Peyer's patch (tissue), 4 donors: ENCODE results near the gene PBX1.

ENCODE experiments used
- POLR2A ChIP-seq, 2 donors: fragments of 450-650 bp; IDR thresholded peaks; one replicate each; pipeline ENCODE4 v1.5.1; 2017; ENCODE audit warnings: antibody characterized with exemption in 2 of 2, mild to moderate bottlenecking in 2 of 2, moderate library complexity in 2 of 2
- TF ChIP-seq, protein P1 (sequence below), 6 experiments: fragments of 450-650 bp in 4 of 6; fragments of 200-600 bp in 2 of 6; sonication (generic) in 1 of 6; IDR thresholded peaks; one replicate each; pipeline ENCODE4 v1.5.1; 2017 to 2019; ENCODE audit warnings: antibody characterized with exemption in 6 of 6, mild to moderate bottlenecking in 3 of 6, moderate library complexity in 1 of 6

DNA sequence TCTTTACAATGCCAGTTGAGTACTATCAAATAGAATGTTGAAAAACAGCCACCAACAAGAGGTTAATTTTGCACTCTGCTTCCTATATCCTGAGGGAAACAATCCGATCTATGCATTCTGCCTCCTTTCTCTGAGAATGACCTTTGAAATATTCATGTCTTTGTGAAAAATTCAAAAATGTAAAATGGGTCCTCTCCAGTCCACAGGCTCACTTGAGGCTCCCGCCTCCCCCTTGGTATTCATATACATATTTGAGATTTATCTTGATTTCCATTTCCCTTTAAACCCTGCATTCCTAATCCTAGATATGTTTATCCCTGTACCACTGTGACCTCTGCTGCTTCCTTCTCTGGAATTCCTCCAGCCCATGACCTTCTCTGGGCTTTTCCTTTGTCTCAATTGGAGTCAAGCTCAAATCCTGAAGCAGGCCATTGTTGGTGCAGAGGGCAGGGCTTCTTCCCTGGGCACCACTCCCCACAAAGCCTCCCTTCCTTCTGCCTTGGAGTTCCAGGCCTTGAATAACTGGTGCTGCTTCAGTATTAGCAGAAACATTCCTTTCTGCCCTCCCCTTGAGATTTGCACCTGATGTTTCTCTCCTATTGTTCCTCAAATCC lies 296.8 kb downstream of the PBX1 start:
- TF ChIP-seq, protein P1, sequence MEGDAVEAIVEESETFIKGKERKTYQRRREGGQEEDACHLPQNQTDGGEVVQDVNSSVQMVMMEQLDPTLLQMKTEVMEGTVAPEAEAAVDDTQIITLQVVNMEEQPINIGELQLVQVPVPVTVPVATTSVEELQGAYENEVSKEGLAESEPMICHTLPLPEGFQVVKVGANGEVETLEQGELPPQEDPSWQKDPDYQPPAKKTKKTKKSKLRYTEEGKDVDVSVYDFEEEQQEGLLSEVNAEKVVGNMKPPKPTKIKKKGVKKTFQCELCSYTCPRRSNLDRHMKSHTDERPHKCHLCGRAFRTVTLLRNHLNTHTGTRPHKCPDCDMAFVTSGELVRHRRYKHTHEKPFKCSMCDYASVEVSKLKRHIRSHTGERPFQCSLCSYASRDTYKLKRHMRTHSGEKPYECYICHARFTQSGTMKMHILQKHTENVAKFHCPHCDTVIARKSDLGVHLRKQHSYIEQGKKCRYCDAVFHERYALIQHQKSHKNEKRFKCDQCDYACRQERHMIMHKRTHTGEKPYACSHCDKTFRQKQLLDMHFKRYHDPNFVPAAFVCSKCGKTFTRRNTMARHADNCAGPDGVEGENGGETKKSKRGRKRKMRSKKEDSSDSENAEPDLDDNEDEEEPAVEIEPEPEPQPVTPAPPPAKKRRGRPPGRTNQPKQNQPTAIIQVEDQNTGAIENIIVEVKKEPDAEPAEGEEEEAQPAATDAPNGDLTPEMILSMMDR (IDR thresholded peaks at IDR 0.05): no peak
- no peak for TF ChIP-seq POLR2A (IDR thresholded peaks at IDR 0.05)
